GM23248 (cell line): ENCODE results near the gene WBP4. TPM values are rescaled to one million over a fixed set of nuclear protein-coding genes. Genes with fewer than 3 reads are reported as not detected.
"Not testable (repeated sequence)": the region's sequence is repeated elsewhere in the genome, so short reads cannot be mapped to it uniquely, and the experiment has no call there.

Experiments
- DNase-seq: peaks from one replicate; pipeline ENCODE4 v3.0.0-alpha.2; 2015
- H2AFZ ChIP-seq: fragments of 200-600 bp; sonication (generic); 2 replicates; pipeline ENCODE4 v1.6.1; 2016; ENCODE audit warnings: antibody characterized with exemption
- H3F3A ChIP-seq: fragments of 200-600 bp; sonication (generic); 2 replicates; pipeline ENCODE4 v1.6.1; 2016; ENCODE audit warnings: mild to moderate bottlenecking, antibody characterized with exemption, mixed run types; ENCODE audit not compliant: insufficient read depth
- H3K27ac ChIP-seq: fragments of 200-600 bp; sonication (generic); 2 replicates; pipeline ENCODE4 v1.5.1; 2016; ENCODE audit warnings: mild to moderate bottlenecking
- H3K27me3 ChIP-seq: fragments of 200-600 bp; sonication (generic); replicated peaks from 2 replicates; pipeline ENCODE4 v1.6.1; 2016; ENCODE audit warnings: mild to moderate bottlenecking; ENCODE audit not compliant: insufficient read depth
- H3K36me3 ChIP-seq: fragments of 200-600 bp; sonication (generic); 2 replicates; pipeline ENCODE4 v1.6.1; 2016; ENCODE audit warnings: low read depth, mild to moderate bottlenecking
- H3K4me1 ChIP-seq: fragments of 200-600 bp; sonication (generic); 2 replicates; pipeline ENCODE4 v1.6.1; 2016; ENCODE audit warnings: mild to moderate bottlenecking; ENCODE audit not compliant: insufficient read depth
- H3K4me2 ChIP-seq: fragments of 200-600 bp; sonication (generic); one replicate; pipeline ENCODE4 v1.6.1; 2016; ENCODE audit warnings: mild to moderate bottlenecking; ENCODE audit not compliant: unreplicated experiment
- H3K4me3 ChIP-seq: fragments of 200-600 bp; sonication (generic); 2 replicates; pipeline ENCODE4 v1.5.1; 2016; ENCODE audit warnings: mild to moderate bottlenecking
- H3K79me2 ChIP-seq: fragments of 200-600 bp; sonication (generic); 2 replicates; pipeline ENCODE4 v1.6.1; 2016; ENCODE audit warnings: mild to moderate bottlenecking; ENCODE audit not compliant: insufficient read depth
- H3K9ac ChIP-seq: fragments of 200-600 bp; sonication (generic); 2 replicates; pipeline ENCODE4 v1.6.1; 2016; ENCODE audit warnings: mild to moderate bottlenecking
- H3K9me2 ChIP-seq: fragments of 200-600 bp; sonication (generic); 2 replicates; pipeline ENCODE4 v1.6.1; 2016; ENCODE audit warnings: mixed run types, mild to moderate bottlenecking, moderate library complexity; ENCODE audit not compliant: insufficient read depth
- H3K9me3 ChIP-seq: fragments of 200-600 bp; sonication (generic); one replicate; pipeline ENCODE4 v1.6.1; 2017; ENCODE audit warnings: low read depth
- H4K20me1 ChIP-seq: fragments of 200-600 bp; sonication (generic); 2 replicates; pipeline ENCODE4 v1.6.0; 2016; ENCODE audit not compliant: insufficient read depth
- EZH2 ChIP-seq: fragments of 200-600 bp; sonication (generic); IDR thresholded peaks from 2 replicates; pipeline ENCODE4 v1.6.1; 2018; ENCODE audit warnings: antibody characterized with exemption, mild to moderate bottlenecking; ENCODE audit not compliant: insufficient read depth, poor library complexity, severe bottlenecking
- EZH2phosphoT487 ChIP-seq: fragments of 200-600 bp; sonication (generic); IDR thresholded peaks from 2 replicates; pipeline ENCODE4 v1.6.1; 2018; ENCODE audit warnings: antibody characterized with exemption, moderate library complexity, mild to moderate bottlenecking, low read depth; ENCODE audit not compliant: insufficient read depth
- WGBS, 2 experiments: methylation state at CpG; one replicate each; pipeline ENCODE4 v1.1.6; 2015 to 2017; ENCODE audit warnings: low lambda C conversion rate in 2 of 2, low coverage in 1 of 2; ENCODE audit errors: missing lambda C conversion rate in 2 of 2; 5-methylcytosine and 5-hydroxymethylcytosine counted together
- in situ Hi-C: fragments of 300-500 bp; cut with MboI; formaldehyde crosslinking; loops from 2 replicates; pipeline ENCODE4 v1.15.0; 2020
- polyA plus RNA-seq: library from polyadenylated mRNA; unstranded; fragments of >200 nt; fragmentation: Nextera tagmentation; extraction: Ambion mirVana; gene quantifications from 2 replicates; pipeline ENCODE4 v1.2.1, GENCODE V29; 2016
- total RNA-seq: library from RNA; depleted of rRNA; stranded (reverse); fragments of >200 nt; shearing (Covaris generic); gene quantifications from 2 replicates; pipeline ENCODE4 v1.2.3, GENCODE V29; 2014

The WBP4 gene
- total and polyA plus RNA-seq, 2 experiments from 2014 or later, result 11.8 to 14.0 TPM

DNA sequence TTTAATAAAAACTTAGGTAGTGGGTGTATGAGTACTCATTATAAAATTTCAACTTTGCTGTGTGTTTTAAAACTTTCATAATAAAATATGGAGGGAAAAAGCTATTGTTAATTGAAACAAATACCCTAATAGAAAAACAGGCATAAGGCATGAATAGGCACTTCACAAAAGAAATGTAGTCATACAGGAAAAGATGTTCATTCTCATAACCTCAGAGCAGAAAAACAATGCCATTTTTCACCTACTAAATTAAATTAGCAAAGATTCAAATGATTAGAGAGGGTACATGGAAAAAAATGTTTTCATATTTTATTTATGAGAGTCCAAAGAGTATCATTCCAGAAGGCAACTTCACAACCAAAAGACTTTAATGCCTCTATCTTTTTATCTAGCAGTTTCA lies 21.6 kb upstream of the WBP4 start:
- TF ChIP-seq EZH2phosphoT487 (no peak), EZH2 (no peak)
- 0 out of 2 replicates have a peak overlapping the region, but pooled peaks have one; percentile 15 for H3K27ac ChIP-seq
- no peak for DNase-seq
- H3F3A ChIP-seq, result peaks cover 25% of the 10 kb centered on the region
- in situ Hi-C loops, result no loop called here
- H3K79me2 ChIP-seq, result peaks cover 96% of the 10 kb centered on the region
- peaks cover 8% of the 10 kb centered on the region; the same call in 1 of the 2 replicates for H3K4me1 ChIP-seq
- no peaks in the 10 kb centered on the region for H3K27me3 ChIP-seq
- H3K4me3 ChIP-seq, result no peak overlapping the region
- H3K9me2 ChIP-seq, result no peaks in the 10 kb centered on the region
- peaks cover 11% of the 10 kb centered on the region; the same call in 1 of the 2 replicates for H4K20me1 ChIP-seq
- H3K9ac ChIP-seq, result no peak overlapping the region
- H3K4me2 ChIP-seq, result no peak overlapping the region
- no peak overlapping the region for H2AFZ ChIP-seq
- no peaks in the 10 kb centered on the region for H3K36me3 ChIP-seq
- H3K9me3 ChIP-seq, result no peaks in the 10 kb centered on the region

GRCh38 chr13:41040584-41041334 lies 20.6 kb upstream of the WBP4 start:
- WGBS, 2 experiments, result 75 to 78% methylated on average over 9 of the region's 9 CpGs
- Histone ChIP-seq H3K36me3 (no peaks in the 10 kb centered on the region), H3K9me3 (no peaks in the 10 kb centered on the region), H3K4me3 (no peak overlapping the region), H3K79me2 (peaks cover 96% of the 10 kb centered on the region), H2AFZ (no peak overlapping the region), H3K27me3 (no peaks in the 10 kb centered on the region), H3K4me1 (peaks cover 8% of the 10 kb centered on the region; the same call in 1 of the 2 replicates), H3K27ac (no peak overlapping the region), H3K9me2 (no peaks in the 10 kb centered on the region), H4K20me1 (peaks cover 11% of the 10 kb centered on the region; the same call in 1 of the 2 replicates), H3K4me2 (no peak overlapping the region), H3F3A (peaks cover 22% of the 10 kb centered on the region), H3K9ac (no peak overlapping the region)
- DNase-seq, result no peak
- in situ Hi-C loops, result no loop called here
- no peak for TF ChIP-seq EZH2
- TF ChIP-seq EZH2phosphoT487, result no peak

GRCh38 chr13:41042419-41042818 lies 18.9 kb upstream of the WBP4 start:
- H3K9ac ChIP-seq, H3K4me3 ChIP-seq, H3K27ac ChIP-seq, H3K36me3 ChIP-seq, H3K9me3 ChIP-seq, H3K4me1 ChIP-seq, in situ Hi-C loops, DNase-seq, H2AFZ ChIP-seq, H3K4me2 ChIP-seq, H3K9me2 ChIP-seq, H3K27me3 ChIP-seq: not testable (repeated sequence)
- H3F3A ChIP-seq, result peaks cover 22% of the 10 kb centered on the region
- peaks cover 97% of the 10 kb centered on the region for H3K79me2 ChIP-seq
- 88 to 96% methylated on average over 2 to 4 of the region's 4 CpGs for WGBS, 2 experiments
- H4K20me1 ChIP-seq, result peaks cover 11% of the 10 kb centered on the region; the same call in 1 of the 2 replicates

DNA sequence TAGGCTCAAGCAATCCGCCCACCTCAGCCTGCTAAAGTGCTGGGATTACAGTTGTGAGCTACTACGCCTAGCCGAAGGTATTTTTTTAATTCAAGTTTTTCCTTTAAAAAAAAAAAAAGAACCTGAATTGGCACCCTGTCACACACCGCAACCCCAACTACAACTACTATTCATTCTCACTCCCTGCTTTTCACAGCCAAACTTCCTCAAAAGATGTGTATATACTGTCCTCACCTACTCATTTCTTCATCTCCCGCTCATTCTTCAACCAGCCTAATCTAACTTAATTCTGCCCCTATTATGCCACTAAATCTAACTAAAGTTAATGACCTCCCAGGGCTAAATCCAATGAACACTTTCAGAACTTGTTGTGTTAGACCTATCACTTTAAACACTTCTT lies 12.7 kb upstream of the WBP4 start:
- no peaks in the 10 kb centered on the region for H3K9me2 ChIP-seq
- no peak overlapping the region for H2AFZ ChIP-seq
- in situ Hi-C loops, result no loop called here
- TF ChIP-seq EZH2phosphoT487 (no peak), EZH2 (no peak)
- H3K4me2 ChIP-seq, result no peak overlapping the region
- no peaks in the 10 kb centered on the region for H3K36me3 ChIP-seq
- no peak overlapping the region for H3K27ac ChIP-seq
- H4K20me1 ChIP-seq, result peaks cover 10% of the 10 kb centered on the region; the same call in 1 of the 2 replicates
- H3K79me2 ChIP-seq, result peaks cover 97% of the 10 kb centered on the region
- H3K27me3 ChIP-seq, result no peaks in the 10 kb centered on the region
- H3K9ac ChIP-seq, result no peak overlapping the region
- DNase-seq, result no peak
- H3K4me3 ChIP-seq, result no peak overlapping the region
- H3F3A ChIP-seq, result peaks cover 31% of the 10 kb centered on the region
- H3K4me1 ChIP-seq, result peaks cover 27% of the 10 kb centered on the region
- H3K9me3 ChIP-seq, result no peaks in the 10 kb centered on the region
- WGBS, 2 experiments, result 95 to 98% methylated on average over 5 of the region's 5 CpGs
